ENCODE measurements around the gene CCDC28B.

Gene CCDC28B

DNA sequence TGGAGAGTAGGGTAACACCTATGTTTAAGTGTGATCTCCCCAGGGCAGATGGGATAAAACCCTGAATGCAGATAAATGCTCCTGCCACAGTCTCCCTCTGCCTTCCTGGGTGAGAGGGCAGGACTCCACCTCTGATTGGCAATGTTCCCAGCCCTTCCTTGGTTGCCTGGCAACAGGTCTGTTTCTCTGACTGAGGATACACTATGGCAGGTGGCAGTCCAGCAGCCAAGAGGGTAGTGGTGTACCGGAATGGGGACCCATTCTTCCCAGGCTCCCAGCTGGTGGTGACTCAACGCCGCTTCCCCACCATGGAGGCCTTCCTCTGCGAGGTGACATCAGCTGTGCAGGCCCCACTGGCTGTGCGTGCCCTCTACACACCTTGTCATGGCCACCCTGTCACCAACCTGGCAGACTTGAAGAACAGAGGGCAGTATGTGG, 8.5 kb downstream of the CCDC28B start, which contains the start of gene DCDC2B:
Gene DCDC2B, plus strand, starts transcription at position 199 of the 438 bp plus-strand sequence. Its CDS starts 5 bp downstream, at position 204.
- TF ChIP-seq, protein P1, sequence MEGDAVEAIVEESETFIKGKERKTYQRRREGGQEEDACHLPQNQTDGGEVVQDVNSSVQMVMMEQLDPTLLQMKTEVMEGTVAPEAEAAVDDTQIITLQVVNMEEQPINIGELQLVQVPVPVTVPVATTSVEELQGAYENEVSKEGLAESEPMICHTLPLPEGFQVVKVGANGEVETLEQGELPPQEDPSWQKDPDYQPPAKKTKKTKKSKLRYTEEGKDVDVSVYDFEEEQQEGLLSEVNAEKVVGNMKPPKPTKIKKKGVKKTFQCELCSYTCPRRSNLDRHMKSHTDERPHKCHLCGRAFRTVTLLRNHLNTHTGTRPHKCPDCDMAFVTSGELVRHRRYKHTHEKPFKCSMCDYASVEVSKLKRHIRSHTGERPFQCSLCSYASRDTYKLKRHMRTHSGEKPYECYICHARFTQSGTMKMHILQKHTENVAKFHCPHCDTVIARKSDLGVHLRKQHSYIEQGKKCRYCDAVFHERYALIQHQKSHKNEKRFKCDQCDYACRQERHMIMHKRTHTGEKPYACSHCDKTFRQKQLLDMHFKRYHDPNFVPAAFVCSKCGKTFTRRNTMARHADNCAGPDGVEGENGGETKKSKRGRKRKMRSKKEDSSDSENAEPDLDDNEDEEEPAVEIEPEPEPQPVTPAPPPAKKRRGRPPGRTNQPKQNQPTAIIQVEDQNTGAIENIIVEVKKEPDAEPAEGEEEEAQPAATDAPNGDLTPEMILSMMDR (IDR thresholded peaks at IDR 0.05; ENCODE audit: insufficient read depth, missing control alignments): no peak
- no peak for FAIRE-seq
- DNase-seq (ENCODE audit: insufficient read length, low spot score): no peak

GRCh38 chr1:32215629-32216480, 15.5 kb downstream of the CCDC28B start:
- TF ChIP-seq, protein P1 (IDR thresholded peaks at IDR 0.05; ENCODE audit: insufficient read depth, missing control alignments): peak; percentile 74
- peak; percentile 50 for DNase-seq (ENCODE audit: insufficient read length, low spot score)
- FAIRE-seq: no peak

DNA sequence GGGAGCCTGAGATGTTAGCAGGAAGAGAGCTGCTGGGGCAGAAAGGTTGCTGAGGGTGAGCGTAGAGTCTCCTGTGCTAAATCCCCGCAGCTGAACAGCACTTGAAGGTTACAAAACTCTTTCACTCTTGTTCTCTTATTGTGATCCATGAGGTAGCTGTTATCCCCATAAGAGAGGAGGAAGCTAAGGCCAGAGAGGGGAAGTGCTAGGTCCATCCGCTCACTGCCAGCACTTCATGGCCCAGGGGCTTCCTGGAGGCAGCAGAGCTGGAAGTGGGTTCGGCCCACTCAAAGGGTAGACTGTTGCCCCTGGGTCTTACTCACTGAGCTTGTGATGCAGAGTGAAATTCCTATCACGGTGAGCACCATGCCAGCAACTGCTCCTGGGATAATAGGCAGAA, 16.2 kb downstream of the CCDC28B start:
- TF ChIP-seq, protein P1 (IDR thresholded peaks at IDR 0.05; ENCODE audit: insufficient read depth, missing control alignments): no peak
- DNase-seq (ENCODE audit: insufficient read length, low spot score): no peak
- no peak for FAIRE-seq

GRCh38 chr1:32219022-32219421, 18.6 kb downstream of the CCDC28B start:
- no peak for FAIRE-seq
- no peak for DNase-seq (ENCODE audit: insufficient read length, low spot score)
- TF ChIP-seq, protein P1 (IDR thresholded peaks at IDR 0.05; ENCODE audit: insufficient read depth, missing control alignments): no peak

GRCh38 chr1:32220746-32221580, 20.6 kb downstream of the CCDC28B start:
- FAIRE-seq (no peak), DNase-seq (ENCODE audit: insufficient read length, low spot score) (no peak)
- TF ChIP-seq, protein P1 (IDR thresholded peaks at IDR 0.05; ENCODE audit: insufficient read depth, missing control alignments): no peak

GRCh38 chr1:32221581-32221979, 21.2 kb downstream of the CCDC28B start:
- DNase-seq (ENCODE audit: insufficient read length, low spot score) (no peak), FAIRE-seq (no peak)
- TF ChIP-seq, protein P1 (IDR thresholded peaks at IDR 0.05; ENCODE audit: insufficient read depth, missing control alignments): no peak

Data from D721Med (cell line).